OCI-M1 (cell line): Measurements from ENCODE around the gene LHX4.

Source experiments
- DNase-seq: peaks from one replicate; lab custom pipeline; 2025; lab: John Stamatoyannopoulos, UW

The LHX4 gene

DNA sequence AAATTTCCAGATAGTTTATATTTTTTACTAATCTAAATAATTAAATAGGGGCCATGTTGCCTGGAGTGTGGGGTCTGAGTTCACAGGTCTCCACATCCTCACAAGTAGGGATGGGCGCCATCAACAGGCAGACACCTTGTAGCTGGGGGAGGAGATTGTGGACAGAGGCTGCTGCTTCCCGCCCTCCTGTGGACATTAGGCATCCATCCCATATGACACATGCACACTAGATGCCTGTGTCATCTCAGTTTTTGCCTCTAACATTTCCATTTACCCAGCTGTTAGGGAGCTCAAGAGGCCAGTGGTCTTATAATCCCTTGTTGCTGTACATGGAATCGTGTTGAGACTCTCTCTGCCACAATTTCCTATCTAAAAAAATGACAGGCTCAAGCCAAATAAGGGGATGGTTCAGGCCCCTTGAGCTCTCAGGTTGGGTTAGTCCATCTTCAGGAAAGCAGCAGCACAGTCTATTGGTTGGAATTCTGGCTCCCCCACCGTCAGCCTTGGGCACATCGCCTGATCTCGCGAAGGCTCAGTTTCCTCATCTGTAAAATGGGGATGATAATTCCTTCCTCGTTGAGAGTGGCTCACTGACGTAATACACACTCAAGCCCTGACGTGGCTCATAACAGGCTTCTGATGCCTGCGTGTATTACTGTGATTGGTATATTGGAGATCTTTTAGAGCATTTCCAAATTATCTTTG is 13.6 kb downstream of the LHX4 start:
- no peak for DNase-seq

- no peak for DNase-seq
Observed at GRCh38 chr1:180244840-180245239, 14.8 kb downstream of the LHX4 start.

DNA sequence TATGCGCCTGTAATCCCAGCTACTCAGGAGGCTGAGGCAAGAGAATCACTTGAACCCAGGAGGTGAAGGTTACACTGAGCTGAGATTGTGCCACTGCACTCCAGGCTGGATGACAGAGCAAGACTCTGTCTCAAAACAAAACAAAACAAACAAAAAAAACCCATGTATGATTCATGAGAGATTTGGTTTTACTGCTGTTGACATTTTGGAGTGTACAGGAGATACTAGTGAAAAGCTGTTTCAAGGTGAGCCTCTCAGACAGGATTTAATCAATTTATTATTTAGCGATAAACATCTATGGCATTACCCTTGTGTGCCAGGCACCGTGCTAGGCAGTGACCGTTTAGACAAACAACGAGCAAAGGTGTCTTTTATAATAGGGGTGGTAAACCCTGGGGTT is 16.5 kb downstream of the LHX4 start:
- no peak for DNase-seq

GRCh38 chr1:180247061-180247460 is 17.0 kb downstream of the LHX4 start:
- DNase-seq, result no peak

DNA sequence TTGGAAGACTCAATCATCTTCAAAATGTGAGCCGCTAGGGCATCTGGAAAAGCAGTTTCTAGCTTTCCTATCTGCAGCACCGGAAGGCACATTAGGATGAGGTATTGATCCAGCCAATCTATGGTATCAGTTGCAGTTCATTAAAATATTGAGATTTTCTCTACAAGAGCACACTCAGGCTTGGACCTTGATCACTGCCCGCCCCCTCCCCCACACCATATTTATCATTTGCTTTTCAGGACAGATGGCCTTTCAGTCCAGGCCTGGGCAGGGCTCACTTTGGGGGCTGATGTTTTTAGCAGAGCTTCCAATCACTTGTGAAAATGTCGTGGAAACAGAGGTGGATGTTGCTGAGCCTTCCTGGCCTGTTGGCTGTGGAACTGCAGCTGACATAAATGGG is 17.5 kb downstream of the LHX4 start:
- DNase-seq, result no peak

DNA sequence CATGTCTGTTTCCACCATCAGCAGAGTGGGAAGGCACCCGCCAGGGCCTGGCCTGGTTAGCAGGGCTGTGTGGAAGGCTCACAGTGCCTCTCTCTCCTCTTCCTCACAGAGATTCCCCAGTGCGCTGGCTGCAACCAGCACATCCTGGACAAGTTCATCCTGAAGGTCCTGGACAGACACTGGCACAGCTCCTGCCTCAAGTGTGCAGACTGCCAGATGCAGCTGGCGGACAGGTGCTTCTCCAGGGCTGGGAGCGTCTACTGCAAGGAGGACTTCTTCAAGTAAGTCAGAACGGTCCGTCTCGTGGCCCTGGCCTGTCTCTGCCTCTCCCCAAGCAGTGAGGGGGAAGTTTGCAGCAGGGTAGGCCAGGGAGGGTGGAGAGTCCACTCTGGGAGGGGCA is 18.1 kb downstream of the LHX4 start:
- DNase-seq, result no peak

DNA sequence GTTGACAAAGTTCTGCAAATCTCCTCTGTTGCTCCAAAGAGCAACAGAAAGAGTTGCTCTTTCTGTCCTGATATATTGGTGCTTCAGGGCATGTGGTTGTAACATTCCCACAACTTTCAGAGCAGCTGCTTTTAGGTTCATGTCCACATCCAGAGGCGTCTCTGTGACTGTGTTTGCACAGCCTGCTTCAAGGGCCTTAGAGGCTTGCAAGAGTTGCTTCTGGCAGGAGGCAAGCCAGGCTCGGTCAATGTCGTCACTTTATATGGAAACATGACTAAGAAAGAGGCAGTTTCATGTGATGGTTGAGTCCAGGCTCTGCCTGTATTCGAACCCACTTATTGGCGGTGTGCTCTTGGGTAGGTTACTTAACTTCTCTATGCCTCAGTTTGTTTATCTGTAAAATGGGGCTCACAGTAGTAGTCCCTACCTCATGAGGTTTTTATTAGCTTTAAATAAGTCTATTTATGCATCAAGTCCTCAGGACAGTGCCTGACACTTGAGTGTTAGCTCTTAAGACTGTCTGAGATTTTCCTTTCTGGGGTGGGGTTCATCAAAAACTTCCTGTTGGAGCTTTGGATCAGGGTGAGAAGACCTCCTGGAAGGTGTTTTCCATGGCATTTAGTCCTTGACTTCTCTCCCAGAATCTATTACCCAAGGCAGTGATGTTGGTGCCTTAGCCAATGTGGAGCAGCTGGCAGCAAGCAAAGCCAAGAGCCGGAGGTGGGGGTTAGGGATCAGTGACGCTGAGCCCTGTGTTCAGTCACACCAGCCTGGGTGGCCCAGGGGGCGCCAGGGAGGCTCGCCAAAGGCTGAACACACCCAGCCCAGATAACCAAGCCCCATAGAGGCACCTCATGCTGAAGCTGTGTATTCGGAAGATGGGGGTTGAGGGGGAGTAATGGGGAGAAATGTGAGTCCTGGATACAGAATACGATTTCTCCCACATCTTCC is 18.9 kb downstream of the LHX4 start:
- DNase-seq, result peak; percentile 48

DNA sequence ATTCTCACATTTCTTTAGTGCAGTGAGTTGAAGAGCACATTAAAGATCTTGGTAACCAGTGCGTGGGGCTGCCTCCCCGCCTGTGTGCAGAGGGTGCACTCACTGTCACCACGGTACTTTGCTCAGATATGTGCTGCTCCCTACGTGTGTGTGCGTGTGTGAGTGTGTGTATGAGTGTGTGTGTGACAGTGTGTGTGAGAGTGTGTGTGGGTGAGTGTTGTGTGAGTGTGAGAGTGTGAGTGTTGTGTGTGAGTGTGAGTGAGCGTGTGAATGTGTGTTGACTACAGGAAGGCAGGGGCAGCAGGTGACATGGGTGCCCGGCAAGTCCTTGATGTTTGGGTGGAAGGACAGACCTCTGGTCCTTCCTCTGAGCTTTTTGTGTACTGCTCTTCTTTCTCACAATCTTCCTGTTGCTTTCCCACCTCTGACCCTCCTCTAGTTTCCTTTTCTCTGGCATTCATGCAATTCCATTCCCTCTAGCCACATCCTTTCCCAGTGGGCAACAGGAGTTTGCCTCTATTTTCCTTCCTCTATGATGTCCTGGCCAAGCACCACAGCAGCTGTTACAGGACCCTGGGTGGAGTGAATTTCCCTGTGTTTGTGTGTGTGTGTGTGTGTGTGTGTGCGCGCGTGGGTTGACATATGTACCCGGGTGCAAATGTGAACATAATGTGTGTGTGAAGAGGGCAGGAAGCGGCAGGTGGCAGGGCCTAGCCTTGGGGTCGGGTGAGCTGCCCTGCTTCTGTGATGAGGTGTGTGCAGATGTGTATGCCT is 19.8 kb downstream of the LHX4 start:
- no peak for DNase-seq

GRCh38 chr1:180250499-180250770 is 20.4 kb downstream of the LHX4 start:
- no peak for DNase-seq

- no peak for DNase-seq
Observed at GRCh38 chr1:180250883-180251509, 20.9 kb downstream of the LHX4 start.

DNA sequence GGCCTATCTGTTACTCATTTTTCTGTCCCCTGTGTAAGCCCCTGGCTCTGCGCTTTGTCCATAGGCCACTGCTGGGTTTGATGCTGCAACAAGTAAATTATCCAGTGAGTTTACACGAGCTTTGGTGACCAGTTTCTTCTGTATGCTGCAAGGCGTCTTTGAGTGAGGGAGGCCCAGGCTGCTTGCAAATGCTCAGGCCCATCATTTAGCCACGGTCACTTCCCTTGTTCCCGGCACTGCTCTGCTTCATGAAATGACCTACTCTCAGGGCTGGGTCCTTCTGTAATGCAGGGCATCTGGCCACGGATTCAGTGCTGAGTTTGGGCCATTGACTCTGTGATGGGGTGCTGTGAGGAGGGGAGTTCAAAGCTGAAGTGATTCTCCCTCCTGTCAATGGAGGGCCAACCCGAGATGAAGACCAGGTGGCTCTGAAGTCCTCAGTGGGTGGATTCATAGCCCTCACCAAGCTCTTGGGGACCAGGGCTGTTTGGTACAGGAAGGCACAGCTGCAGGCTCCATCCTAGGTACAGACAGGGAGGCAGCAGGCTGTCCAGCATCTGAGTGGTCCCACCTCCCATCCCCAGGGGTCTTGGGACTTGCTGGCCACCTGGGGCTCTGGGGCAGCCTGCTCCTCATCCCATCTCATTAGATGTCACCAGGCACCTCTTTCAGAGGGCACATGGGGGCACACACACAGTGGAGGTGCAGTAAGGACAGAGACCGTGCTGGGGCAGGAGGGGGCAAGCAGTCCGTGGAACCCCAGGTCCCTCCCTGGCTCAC is 21.7 kb downstream of the LHX4 start:
- DNase-seq, result no peak

DNA sequence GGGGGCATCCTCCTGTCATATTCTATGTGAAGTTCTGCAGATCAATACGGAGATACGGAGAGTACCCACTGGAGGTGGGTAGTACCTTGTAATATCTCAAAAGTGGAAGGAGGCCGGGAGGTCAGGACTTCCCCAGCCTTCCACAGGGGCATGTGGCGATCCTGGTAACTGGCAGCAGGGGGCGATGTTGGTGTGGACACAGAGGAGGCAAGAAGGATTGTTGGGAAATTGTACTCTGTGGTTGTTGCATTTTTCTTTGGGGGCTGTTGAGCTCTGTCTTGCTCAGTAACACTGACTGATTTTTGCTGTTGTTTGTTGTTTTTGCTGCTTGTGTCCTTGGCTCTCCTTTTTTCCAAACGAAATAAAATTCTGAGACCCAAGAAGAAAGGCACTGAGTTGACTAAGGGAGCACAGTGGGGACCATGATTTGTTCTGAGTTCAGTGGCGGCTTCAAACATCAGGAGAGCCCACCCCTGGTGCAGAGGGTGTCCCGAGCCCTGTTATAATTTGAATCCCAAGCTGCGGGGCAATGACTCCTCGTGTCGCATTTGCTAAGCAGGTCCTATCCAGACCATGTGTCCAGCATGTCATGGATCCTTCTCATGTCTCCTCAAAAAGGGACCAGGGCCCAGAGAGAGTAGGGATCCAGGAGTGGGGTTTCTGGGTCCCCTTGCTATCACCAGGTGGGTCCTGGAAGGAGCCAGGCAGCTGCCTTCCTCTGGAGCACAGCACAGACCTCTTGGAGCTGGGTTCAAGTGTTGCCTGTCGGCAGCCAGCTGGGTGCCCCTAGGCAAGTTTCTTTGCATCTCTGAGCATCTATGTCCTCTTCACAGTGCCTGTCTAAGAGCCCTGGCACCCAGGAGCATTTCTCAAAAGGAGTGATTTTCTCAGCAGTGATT is 22.8 kb downstream of the LHX4 start:
- DNase-seq, result peak; percentile 93

DNA sequence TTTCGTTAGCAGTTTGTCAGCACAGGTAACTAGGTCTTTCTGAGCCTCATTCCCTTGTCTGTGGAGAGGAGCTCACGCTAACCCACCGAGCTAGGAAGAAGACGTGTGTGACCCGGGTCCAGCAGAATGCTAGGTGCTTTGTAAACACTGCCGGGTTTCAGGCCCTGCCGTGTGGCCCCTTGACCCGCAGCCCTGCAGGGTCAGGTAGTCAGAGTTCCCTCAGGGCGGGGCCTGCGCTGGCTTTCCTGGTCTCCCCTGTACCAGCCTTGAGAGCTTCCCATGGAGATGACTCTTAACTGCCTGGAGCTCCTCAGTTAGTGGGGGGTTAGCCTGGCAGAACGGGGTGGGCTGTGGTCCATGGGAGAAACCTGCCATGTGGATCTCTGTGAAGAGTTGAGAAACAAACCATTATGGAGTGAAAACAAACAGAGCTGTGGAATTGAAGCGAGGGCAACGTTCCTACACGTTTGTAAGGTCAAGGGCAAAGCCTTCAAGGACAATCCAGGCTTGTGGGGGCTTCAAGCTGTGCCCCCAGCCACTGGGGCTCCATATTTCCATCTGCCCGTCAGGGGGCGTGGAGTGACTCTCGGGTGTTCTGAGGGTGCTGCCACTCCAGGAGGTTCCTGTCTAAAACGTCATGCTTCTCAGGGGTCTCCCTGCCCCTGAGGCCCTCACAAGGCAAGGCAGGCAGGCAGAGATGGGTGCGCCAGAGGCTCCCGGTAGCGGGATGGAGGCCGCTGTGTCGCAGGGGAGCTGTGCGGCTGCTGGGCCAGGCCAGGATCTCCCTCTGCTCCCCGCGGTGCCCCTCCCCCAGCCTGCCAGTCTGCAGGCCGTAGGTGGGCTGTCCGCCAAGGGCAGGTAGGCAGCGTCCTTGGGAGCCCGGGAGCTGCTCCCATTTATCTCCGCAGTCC is 23.8 kb downstream of the LHX4 start:
- DNase-seq, result no peak

DNA sequence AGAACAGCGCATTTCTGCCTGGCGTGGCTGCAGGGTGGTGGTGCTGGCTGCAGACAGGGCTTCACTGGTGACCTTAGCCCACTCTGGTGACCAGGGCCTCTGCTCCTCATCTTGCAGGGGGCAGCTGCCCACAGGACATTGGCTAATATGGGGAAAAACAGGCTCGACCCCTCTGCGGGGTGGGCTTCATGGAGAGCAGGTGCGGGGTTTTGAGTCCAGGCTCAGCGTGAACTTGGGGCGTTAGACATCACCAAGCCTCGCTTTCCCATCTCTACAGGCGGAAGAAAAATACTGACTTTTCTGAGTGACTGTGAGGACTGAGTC is 24.4 kb downstream of the LHX4 start:
- no peak for DNase-seq

- no peak for DNase-seq
Observed at GRCh38 chr1:180254854-180255253, 24.8 kb downstream of the LHX4 start.

DNA sequence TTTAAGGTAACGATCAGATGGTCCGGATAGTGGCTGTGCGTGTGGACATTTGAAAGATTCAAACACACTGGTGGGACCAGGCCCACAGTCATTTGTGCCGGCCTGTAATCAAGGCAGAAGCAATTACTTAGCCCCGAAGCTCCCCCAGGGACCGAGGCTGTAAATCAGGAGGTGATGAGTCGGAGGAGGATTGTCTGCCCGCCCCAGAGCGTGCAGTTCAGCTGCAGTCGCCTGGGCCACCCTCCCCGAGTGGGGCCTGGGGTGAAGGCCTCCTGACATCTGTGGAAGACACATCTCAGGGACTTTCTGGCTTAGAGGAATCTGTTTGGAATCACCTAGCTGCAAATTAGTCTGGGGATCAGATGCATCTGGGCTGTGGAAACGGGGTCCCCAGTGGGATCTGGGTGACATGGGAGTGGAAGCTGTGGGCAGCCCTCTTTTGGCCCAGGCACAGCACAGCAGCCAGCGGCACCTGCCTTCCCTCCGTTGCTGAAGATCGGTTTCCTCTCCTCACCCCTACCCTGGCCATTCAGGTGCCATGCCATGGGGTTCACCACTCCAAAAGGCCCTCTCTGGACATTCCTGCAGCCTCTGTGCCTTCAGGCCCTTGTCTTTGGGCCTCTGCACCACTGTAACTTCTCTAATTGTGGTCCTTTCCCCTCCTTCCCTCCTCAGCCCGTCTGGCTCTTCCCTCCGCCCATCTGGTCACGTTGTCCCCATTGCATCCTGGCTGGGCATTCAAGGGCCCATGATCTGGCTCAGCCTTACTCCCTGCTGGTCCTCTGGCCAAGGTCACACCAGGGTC is 25.7 kb downstream of the LHX4 start:
- no peak for DNase-seq

DNA sequence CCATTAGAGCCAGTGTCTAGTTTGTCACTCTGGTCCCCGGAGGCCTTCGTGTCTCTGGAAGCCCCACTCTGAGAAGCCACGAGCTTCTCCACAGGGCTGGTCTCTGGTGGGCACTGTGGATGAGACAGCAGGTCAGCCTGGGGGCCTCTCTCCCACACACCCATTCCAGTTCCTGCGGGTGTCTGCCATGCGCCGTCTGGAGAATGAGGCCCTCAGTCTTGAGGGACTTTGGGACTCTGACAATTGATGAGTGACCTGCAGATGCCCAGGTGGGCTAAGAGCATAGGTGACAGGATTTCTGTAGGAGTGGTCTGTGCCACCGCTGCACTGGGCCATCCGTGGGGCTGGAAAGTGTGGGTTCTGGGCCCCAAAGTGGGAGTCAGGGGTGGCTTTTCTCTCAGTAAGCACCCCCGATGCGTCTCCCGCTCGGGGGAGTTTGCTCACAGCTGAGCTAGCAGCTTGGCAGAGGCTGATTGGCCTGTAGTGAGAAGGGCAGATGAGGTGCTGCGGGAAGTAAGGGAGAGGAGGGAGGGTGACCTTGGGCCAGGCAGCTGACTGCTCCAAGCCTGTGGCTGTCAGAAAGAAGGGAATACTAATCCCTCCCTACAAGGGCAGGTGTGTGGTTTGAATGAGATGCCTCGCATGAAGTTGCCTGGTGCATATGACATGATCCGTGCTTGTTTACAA is 26.4 kb downstream of the LHX4 start:
- DNase-seq, result no peak

DNA sequence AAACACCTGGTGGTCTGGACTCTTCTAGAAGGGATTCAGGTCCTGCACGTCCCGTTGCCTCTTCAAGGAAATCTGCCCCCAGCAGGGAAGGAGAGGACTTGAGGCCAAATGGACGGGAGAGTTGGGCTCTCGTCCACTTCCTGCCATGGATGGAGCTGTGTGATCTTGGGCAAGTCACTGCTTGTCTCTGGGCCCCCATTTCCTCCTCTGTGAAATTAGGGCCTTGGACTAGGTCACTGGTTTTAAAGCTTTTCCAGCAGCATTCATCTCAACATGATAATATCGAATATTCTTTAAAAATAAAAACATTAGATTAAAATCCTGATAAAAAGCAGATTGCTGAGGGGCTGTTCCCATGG is 26.9 kb downstream of the LHX4 start:
- no peak for DNase-seq
